DOHH2 (cell line): ENCODE results near the gene SLC24A2.

Experiments used
- CTCF ChIP-seq: fragments of 200-600 bp; sonication (generic); IDR thresholded peaks from one replicate; pipeline ENCODE4 v1.5.1; 2014; ENCODE audit warnings: antibody characterized with exemption, mild to moderate bottlenecking, low read depth, low read length; ENCODE audit not compliant: poor library complexity, severe bottlenecking
- EZH2phosphoT487 ChIP-seq: fragments of 200-600 bp; sonication (generic); IDR thresholded peaks from 2 replicates; pipeline ENCODE4 v1.6.1; 2017; ENCODE audit warnings: borderline replicate concordance, mild to moderate bottlenecking, antibody characterized with exemption, low read length, moderate library complexity, mixed read lengths

- no peak for TF ChIP-seq CTCF
- no peak for TF ChIP-seq EZH2phosphoT487
Observed at GRCh38 chr9:19799784-19800183, 10.9 kb upstream of the SLC24A2 start.
